22Rv1 (cell line): ENCODE results near the gene APAF1.

Experiments used
- H3K27ac ChIP-seq: fragments of 450-650 bp; 2 replicates; pipeline ENCODE4 v1.5.1; 2017
- CTCF ChIP-seq: fragments of 450-650 bp; IDR thresholded peaks from 2 replicates; pipeline ENCODE4 v1.5.1; 2017; ENCODE audit warnings: mild to moderate bottlenecking
- ZFX ChIP-seq: fragments of 450-650 bp; IDR thresholded peaks from 2 replicates; pipeline ENCODE4 v1.6.1; 2017; ENCODE audit warnings: antibody characterized with exemption, borderline replicate concordance

APAF1 gene

GRCh38 chr12:98727196-98727595 lies 82.1 kb downstream of the APAF1 start:
- H3K27ac ChIP-seq, result no peak overlapping the region
- TF ChIP-seq CTCF, result no peak
- TF ChIP-seq ZFX, result no peak

GRCh38 chr12:98730412-98730811 lies 85.3 kb downstream of the APAF1 start:
- TF ChIP-seq CTCF, result no peak
- no peak for TF ChIP-seq ZFX
- no peak overlapping the region for H3K27ac ChIP-seq

GRCh38 chr12:98733667-98734350 lies 88.7 kb downstream of the APAF1 start:
- H3K27ac ChIP-seq, result no peak overlapping the region
- TF ChIP-seq ZFX, result no peak
- TF ChIP-seq CTCF, result no peak

GRCh38 chr12:98735821-98736220 lies 90.7 kb downstream of the APAF1 start:
- TF ChIP-seq ZFX, result no peak
- no peak for TF ChIP-seq CTCF
- H3K27ac ChIP-seq, result no peak overlapping the region

- no peak for TF ChIP-seq ZFX
- no peak for TF ChIP-seq CTCF
- H3K27ac ChIP-seq, result no peak overlapping the region
Measured at GRCh38 chr12:98736352-98737321, 91.5 kb downstream of the APAF1 start.

- TF ChIP-seq ZFX (no peak), CTCF (no peak)
- no peak overlapping the region for H3K27ac ChIP-seq
Measured at GRCh38 chr12:98737322-98737712, 92.2 kb downstream of the APAF1 start.

- TF ChIP-seq CTCF, result no peak
- TF ChIP-seq ZFX, result no peak
- no peak overlapping the region for H3K27ac ChIP-seq
Measured at GRCh38 chr12:98738002-98738401, 92.9 kb downstream of the APAF1 start.
